Endothelial cell of hepatic sinusoid (primary cell): ENCODE data around the gene SKI.
"Not testable (repeated sequence)": the region's sequence is repeated elsewhere in the genome, so short reads cannot be mapped to it uniquely, and the experiment has no call there.

Experiments
- in situ Hi-C: cut with HindIII; loops from 2 replicates; pipeline ENCODE4 v1.10.0; 2017; ENCODE audit warnings: low sequenced_read_pairs

Gene SKI

GRCh38 chr1:2287649-2288048, 59.5 kb downstream of the SKI start:
- in situ Hi-C loops: no loop called here

GRCh38 chr1:2288311-2288710, 60.2 kb downstream of the SKI start:
- in situ Hi-C loops: no loop called here

- in situ Hi-C loops: no loop called here
These were observed 60.9 kb downstream of the SKI start for GRCh38 chr1:2288816-2289536.

- in situ Hi-C loops: no loop called here
These were observed 61.5 kb downstream of the SKI start for GRCh38 chr1:2289607-2290006.

- in situ Hi-C loops: no loop called here
These were observed 62.1 kb downstream of the SKI start for GRCh38 chr1:2290171-2290578.

GRCh38 chr1:2290595-2291510, 62.7 kb downstream of the SKI start:
- in situ Hi-C loops: no loop called here

- in situ Hi-C loops: no loop called here
These were observed 63.5 kb downstream of the SKI start for GRCh38 chr1:2291577-2291976.

GRCh38 chr1:2292725-2293450, 64.8 kb downstream of the SKI start:
- in situ Hi-C loops: no loop called here

GRCh38 chr1:2294033-2294724, 66.1 kb downstream of the SKI start:
- in situ Hi-C loops: no loop called here

- in situ Hi-C loops: no loop called here
These were observed 66.6 kb downstream of the SKI start for GRCh38 chr1:2294725-2295078.

- in situ Hi-C loops: no loop called here
These were observed 67.4 kb downstream of the SKI start for GRCh38 chr1:2295526-2295925.

GRCh38 chr1:2296211-2296610, 68.1 kb downstream of the SKI start:
- in situ Hi-C loops: not testable (repeated sequence)

- in situ Hi-C loops: no loop called here
These were observed 68.5 kb downstream of the SKI start for GRCh38 chr1:2296614-2297013.

GRCh38 chr1:2297246-2298011, 69.3 kb downstream of the SKI start:
- in situ Hi-C loops: no loop called here

GRCh38 chr1:2298685-2299084, 70.6 kb downstream of the SKI start:
- in situ Hi-C loops: no loop called here

- in situ Hi-C loops: no loop called here
These were observed 71.1 kb downstream of the SKI start for GRCh38 chr1:2299131-2299627.

GRCh38 chr1:2300004-2300771, 72.1 kb downstream of the SKI start:
- in situ Hi-C loops: loop anchor here (5.0 to 10.0 kb wide), 5 partner anchors 47 to 165 kb away; no protein-coding TSS in a partner anchor

- in situ Hi-C loops: loop anchor here (5.0 to 10.0 kb wide), 5 partner anchors 46 to 166 kb away; no protein-coding TSS in a partner anchor
These were observed 72.9 kb downstream of the SKI start for GRCh38 chr1:2300851-2301606.
